ENCODE results near the gene SNIP1.

DNA sequence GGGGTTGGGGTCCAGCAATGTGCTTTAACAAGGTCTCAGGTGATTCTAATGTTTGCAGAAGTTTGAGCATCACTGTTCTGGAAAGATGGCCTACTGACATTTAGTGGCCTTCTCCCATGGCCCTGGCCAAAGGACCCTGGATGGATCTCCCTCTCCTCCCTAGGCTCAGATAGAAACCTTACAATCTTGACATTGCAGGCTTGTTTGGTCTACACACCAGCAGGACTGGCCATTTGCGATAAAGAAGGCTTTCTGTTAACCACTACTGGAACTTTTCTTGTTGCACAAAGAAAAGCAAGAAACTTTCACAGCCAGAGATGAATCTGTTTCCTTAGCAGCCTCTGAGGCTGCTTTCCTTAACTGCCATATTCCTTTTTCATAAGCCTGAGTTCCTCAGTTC, 8.9 kb upstream of the SNIP1 start:
- TF ChIP-seq, protein P1, sequence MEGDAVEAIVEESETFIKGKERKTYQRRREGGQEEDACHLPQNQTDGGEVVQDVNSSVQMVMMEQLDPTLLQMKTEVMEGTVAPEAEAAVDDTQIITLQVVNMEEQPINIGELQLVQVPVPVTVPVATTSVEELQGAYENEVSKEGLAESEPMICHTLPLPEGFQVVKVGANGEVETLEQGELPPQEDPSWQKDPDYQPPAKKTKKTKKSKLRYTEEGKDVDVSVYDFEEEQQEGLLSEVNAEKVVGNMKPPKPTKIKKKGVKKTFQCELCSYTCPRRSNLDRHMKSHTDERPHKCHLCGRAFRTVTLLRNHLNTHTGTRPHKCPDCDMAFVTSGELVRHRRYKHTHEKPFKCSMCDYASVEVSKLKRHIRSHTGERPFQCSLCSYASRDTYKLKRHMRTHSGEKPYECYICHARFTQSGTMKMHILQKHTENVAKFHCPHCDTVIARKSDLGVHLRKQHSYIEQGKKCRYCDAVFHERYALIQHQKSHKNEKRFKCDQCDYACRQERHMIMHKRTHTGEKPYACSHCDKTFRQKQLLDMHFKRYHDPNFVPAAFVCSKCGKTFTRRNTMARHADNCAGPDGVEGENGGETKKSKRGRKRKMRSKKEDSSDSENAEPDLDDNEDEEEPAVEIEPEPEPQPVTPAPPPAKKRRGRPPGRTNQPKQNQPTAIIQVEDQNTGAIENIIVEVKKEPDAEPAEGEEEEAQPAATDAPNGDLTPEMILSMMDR (IDR thresholded peaks at IDR 0.05; ENCODE audit: low read depth, low read length) = no peak
- no peak for TF ChIP-seq POLR2A (IDR thresholded peaks at IDR 0.05; ENCODE audit: extremely low read depth, insufficient read length)
- TF ChIP-seq, protein P2, sequence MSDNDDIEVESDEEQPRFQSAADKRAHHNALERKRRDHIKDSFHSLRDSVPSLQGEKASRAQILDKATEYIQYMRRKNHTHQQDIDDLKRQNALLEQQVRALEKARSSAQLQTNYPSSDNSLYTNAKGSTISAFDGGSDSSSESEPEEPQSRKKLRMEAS (IDR thresholded peaks at IDR 0.05; ENCODE audit: low read depth, low read length) = no peak
